Left lung (tissue), 10 donors: ENCODE results near the gene FMNL2. TPM values are rescaled to one million over a fixed set of nuclear protein-coding genes. Genes with fewer than 3 reads are reported as not detected.
A peak's percentile ranks its signal among the peaks of the same experiment; 100 is the strongest.

Experiments
- ATAC-seq: fragments of 200-7000 bp; cut with Tn5 transposase; one replicate; pipeline ENCODE4 v1.9.1; 2020; ENCODE audit warnings: moderate library complexity
- DNase-seq, 4 donors: peaks; one replicate each; pipeline ENCODE4 v3.0.0-alpha.2; 2013 to 2020
- H3K27ac ChIP-seq, 2 donors: fragments of 200-600 bp; sonication (generic) in 1 of 2; one replicate each; pipeline versions ENCODE4 v1.5.0 to v1.8.0; 2020 to 2021
- H3K27me3 ChIP-seq, 2 donors: fragments of 200-600 bp; sonication (generic) in 1 of 2; one replicate each; pipeline versions ENCODE4 v1.5.0 to v1.8.0; 2020 to 2021
- H3K36me3 ChIP-seq, 2 donors: fragments of 200-600 bp; sonication (generic) in 1 of 2; one replicate each; pipeline versions ENCODE4 v1.5.0 to v1.8.0; 2020 to 2021
- H3K4me1 ChIP-seq, 2 donors: fragments of 200-600 bp; one replicate each; pipeline ENCODE4 v1.8.0; 2021
- H3K4me3 ChIP-seq, 2 donors: fragments of 200-600 bp; sonication (generic) in 1 of 2; one replicate each; pipeline versions ENCODE4 v1.5.0 to v1.8.0; 2020 to 2021; ENCODE audit warnings: mild to moderate bottlenecking in 1 of 2
- H3K9me3 ChIP-seq, 2 donors: fragments of 200-600 bp; sonication (generic) in 1 of 2; one replicate each; pipeline versions ENCODE4 v1.5.0 to v1.8.0; 2020 to 2021
- intact Hi-C, 2 donors: fragments of 100-400 bp; cut with DNase I; formaldehyde crosslinking; loops; one replicate each; pipeline versions ENCODE4 v1.11.2 to v1.14.2; 2022
- polyA plus RNA-seq, 6 donors: library from polyadenylated mRNA; unstranded; fragments of 120-200 nt; gene quantifications; one replicate each; pipeline ENCODE4 v1.2.1, GENCODE V29; 2013; ENCODE audit not compliant: insufficient read length in 6 of 6
- total RNA-seq, 2 donors: library from RNA; stranded (reverse); fragmentation: NEBNext Ultra II Directional; extraction: Animal tissue kit (Norgen Biotek cat#: 25700); gene quantifications; one replicate each; pipeline ENCODE4 v1.2.1, GENCODE V29; 2021
- TF ChIP-seq, protein P1 (sequence below), 2 donors: fragments of 200-600 bp; sonication (generic) in 1 of 2; IDR thresholded peaks; one replicate each; pipeline versions ENCODE4 v1.5.0 to v1.8.0; 2021; ENCODE audit warnings: antibody characterized with exemption in 2 of 2
- donor health status: DM: no; HTN: yes; CAD: no.
- donor health status: DM: no; HTN: no; CAD: no.

Gene FMNL2
- total and polyA plus RNA-seq, 8 donors = 36.3 to 90.0 (median 77.7) TPM

- peak; percentile 70 for ATAC-seq
- no peaks in the 10 kb centered on the region for H3K36me3 ChIP-seq
- peak overlapping the region in 1 of 2 donors; percentile 26 for H3K27ac ChIP-seq
- intact Hi-C loops = no loop called here
- H3K4me3 ChIP-seq = no peak overlapping the region
- TF ChIP-seq, protein P1, sequence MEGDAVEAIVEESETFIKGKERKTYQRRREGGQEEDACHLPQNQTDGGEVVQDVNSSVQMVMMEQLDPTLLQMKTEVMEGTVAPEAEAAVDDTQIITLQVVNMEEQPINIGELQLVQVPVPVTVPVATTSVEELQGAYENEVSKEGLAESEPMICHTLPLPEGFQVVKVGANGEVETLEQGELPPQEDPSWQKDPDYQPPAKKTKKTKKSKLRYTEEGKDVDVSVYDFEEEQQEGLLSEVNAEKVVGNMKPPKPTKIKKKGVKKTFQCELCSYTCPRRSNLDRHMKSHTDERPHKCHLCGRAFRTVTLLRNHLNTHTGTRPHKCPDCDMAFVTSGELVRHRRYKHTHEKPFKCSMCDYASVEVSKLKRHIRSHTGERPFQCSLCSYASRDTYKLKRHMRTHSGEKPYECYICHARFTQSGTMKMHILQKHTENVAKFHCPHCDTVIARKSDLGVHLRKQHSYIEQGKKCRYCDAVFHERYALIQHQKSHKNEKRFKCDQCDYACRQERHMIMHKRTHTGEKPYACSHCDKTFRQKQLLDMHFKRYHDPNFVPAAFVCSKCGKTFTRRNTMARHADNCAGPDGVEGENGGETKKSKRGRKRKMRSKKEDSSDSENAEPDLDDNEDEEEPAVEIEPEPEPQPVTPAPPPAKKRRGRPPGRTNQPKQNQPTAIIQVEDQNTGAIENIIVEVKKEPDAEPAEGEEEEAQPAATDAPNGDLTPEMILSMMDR (IDR thresholded peaks at IDR 0.05) = no peak
- H3K9me3 ChIP-seq = no peaks in the 10 kb centered on the region
- no peak for DNase-seq
- no peaks in the 10 kb centered on the region for H3K27me3 ChIP-seq
- H3K4me1 ChIP-seq = peaks cover 4 to 21% of the 10 kb centered on the region in 2 donors
Measured at GRCh38 chr2:152445791-152446201, 110.8 kb downstream of the FMNL2 start.

- Histone ChIP-seq H3K4me1 (peaks cover 4 to 21% of the 10 kb centered on the region in 2 donors), H3K36me3 (no peaks in the 10 kb centered on the region), H3K27ac (peak overlapping the region in 1 of 2 donors; percentile 26), H3K9me3 (no peaks in the 10 kb centered on the region), H3K27me3 (no peaks in the 10 kb centered on the region), H3K4me3 (no peak overlapping the region)
- TF ChIP-seq, protein P1 (IDR thresholded peaks at IDR 0.05) = no peak
- ATAC-seq (no peak), DNase-seq (no peak)
- intact Hi-C loops = no loop called here
Measured at GRCh38 chr2:152446213-152446612, 111.2 kb downstream of the FMNL2 start.

GRCh38 chr2:152447897-152448296, 112.9 kb downstream of the FMNL2 start:
- H3K36me3 ChIP-seq = no peaks in the 10 kb centered on the region
- H3K4me1 ChIP-seq = peaks cover 4 to 21% of the 10 kb centered on the region in 2 donors
- intact Hi-C loops = no loop called here
- H3K27me3 ChIP-seq = no peaks in the 10 kb centered on the region
- no peak overlapping the region for H3K27ac ChIP-seq
- TF ChIP-seq, protein P1 (IDR thresholded peaks at IDR 0.05) = no peak
- no peak overlapping the region for H3K4me3 ChIP-seq
- H3K9me3 ChIP-seq = no peaks in the 10 kb centered on the region
- DNase-seq (no peak), ATAC-seq (no peak)

DNA sequence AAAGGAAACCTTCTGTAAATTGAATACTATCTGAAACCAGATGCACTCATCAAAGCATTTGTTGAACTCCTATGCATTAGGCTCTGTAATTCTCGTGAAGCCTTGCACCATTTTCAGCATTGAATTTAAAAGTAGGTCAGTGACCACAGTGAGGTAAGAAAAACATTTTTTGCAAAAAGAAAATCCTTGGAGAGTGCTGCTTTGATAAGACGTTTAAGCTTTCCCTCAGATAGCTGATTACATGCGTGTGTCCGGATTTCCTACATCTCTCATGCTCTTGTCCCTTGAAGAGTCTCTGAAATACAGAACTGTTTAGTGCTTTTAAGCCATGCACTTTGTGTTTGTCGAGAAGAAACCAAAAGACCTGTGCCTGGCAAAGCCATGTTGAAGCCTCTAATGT, 113.6 kb downstream of the FMNL2 start:
- intact Hi-C loops = no loop called here
- DNase-seq (no peak), ATAC-seq (no peak)
- H3K9me3 ChIP-seq = no peaks in the 10 kb centered on the region
- H3K4me3 ChIP-seq = no peak overlapping the region
- TF ChIP-seq, protein P1 (IDR thresholded peaks at IDR 0.05) = no peak
- peaks cover 0 to 21% of the 10 kb centered on the region in 2 donors for H3K4me1 ChIP-seq
- H3K27ac ChIP-seq = no peak overlapping the region
- H3K27me3 ChIP-seq = no peaks in the 10 kb centered on the region
- H3K36me3 ChIP-seq = no peaks in the 10 kb centered on the region

DNA sequence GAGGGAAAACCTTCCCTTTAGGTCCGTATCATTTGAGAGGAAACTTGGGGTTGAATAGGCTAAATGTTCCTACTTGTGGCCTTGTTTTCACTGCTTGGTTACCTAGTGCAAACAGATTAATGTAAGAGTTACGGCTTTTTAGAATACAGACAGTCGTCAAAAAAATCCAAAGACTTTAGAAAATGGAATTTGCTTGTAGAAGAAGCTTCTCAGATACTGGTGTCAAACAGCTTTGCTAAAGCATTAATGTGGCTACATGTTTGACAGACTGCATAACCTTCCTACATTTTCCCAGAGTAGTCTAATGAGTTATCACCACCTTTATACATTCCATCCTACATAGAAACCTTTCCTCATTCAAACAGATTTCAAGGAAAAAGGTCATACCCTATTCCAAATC, 114.6 kb downstream of the FMNL2 start:
- Histone ChIP-seq H3K27me3 (no peaks in the 10 kb centered on the region), H3K9me3 (no peaks in the 10 kb centered on the region), H3K36me3 (no peaks in the 10 kb centered on the region), H3K4me3 (no peak overlapping the region), H3K4me1 (peaks cover 0 to 12% of the 10 kb centered on the region in 2 donors), H3K27ac (no peak overlapping the region)
- intact Hi-C loops = no loop called here
- DNase-seq (no peak), ATAC-seq (peak; percentile 13)
- TF ChIP-seq, protein P1 (IDR thresholded peaks at IDR 0.05) = no peak
